ENCODE data around the gene MED7.
"Not testable (repeated sequence)": the region's sequence is repeated elsewhere in the genome, so short reads cannot be mapped to it uniquely, and the experiment has no call there.

The MED7 gene

DNA sequence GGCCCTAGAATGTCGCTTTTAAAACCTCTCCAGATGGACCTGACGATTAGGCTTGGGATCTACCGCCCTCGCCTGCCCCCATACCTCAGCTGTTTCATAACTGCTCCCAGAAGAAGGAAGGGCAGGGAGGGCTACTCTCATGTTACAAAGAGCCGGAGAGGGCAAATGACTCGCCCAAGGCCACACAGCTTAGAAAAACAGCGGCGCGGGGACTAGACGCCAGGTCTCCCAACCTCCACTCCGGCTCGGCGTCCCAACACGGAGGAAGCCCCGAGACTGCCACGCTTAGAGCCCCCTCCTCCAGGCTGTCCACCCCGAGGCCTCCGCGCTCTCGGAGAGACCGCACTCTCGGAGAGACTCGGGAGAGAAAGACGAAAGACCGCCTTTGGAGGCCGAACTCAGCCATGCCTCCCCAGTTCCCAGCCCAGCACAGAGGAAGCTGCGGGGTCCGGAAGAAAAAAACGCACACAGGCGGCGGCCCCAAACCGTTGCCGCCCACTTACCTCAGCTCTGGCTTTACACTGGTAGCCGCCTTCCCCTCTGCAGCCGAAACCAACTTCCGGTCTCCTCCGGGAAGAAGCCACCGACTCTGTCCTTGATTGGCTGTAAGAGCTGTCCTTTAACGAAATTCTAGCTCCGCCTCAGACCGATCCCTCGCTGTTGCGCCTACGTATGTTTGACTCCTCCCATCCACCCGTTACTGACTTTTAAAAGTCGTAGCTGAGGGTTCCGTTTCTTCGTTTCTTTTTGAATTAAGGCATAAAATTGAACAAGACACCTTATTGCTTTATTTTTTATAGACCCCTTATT is at the start of gene MED7:
Gene MED7, minus strand, starts transcription at position 549 of the 810 bp plus-strand sequence. CDS start 3,434 bp downstream, outside the sequence.
- peak; percentile 72 to 82 for DNase-seq (ENCODE audit: low read depth in 2 of 2)

DNA sequence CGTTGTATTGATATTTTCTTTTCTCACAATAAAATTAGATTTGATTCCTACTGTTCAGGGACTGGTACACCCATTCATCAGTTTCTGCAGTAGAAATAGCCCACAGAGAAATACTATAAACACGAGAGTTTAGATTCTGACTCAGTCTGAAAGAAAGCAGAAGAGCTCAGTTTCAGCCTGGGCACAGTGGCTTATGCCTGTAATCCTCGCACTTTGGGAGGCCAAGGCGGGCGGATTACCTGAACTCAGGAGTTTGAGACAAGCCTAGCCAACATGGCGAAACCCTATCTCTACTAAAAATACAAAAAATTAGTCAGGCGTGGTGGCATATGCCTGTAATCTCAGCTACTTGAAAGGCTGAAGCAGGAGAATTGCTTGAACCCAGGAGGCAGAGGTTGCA is 46.6 kb upstream of the MED7 start:
- DNase-seq (ENCODE audit: low read depth in 2 of 2): no peak

DNA sequence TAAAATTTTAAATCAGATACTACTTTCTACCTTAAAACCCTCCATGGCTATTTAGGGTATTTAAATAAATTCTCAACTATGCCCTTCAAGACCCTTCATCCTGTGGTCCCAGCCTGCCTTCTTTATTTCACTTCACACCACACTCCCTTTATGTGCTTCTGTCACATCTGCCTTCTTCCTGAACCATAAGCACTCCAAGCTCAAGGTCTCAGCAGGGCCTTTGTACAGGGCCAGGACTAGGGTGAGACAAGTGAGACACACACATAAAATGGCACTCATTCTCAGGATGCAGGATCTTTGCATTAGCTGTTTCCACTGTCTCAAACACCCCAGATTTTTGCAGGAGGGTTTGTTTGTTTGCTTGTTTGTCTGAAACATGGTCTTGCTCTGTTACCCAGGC is 45.6 kb upstream of the MED7 start:
- DNase-seq (ENCODE audit: low read depth in 2 of 2): no peak

- no peak for DNase-seq (ENCODE audit: low read depth in 2 of 2)
Observed at GRCh38 chr5:157187046-157187754, 44.5 kb upstream of the MED7 start.

GRCh38 chr5:157186309-157187045 is 43.8 kb upstream of the MED7 start:
- DNase-seq (ENCODE audit: low read depth in 2 of 2): no peak

- not testable (repeated sequence) for DNase-seq (ENCODE audit: low read depth in 2 of 2)
Observed at GRCh38 chr5:157185122-157185521, 42.5 kb upstream of the MED7 start.

GRCh38 chr5:157184117-157184670 is 41.5 kb upstream of the MED7 start:
- DNase-seq (ENCODE audit: low read depth in 2 of 2): no peak

GRCh38 chr5:157182143-157182757 is 39.6 kb upstream of the MED7 start:
- no peak for DNase-seq (ENCODE audit: low read depth in 2 of 2)

DNA sequence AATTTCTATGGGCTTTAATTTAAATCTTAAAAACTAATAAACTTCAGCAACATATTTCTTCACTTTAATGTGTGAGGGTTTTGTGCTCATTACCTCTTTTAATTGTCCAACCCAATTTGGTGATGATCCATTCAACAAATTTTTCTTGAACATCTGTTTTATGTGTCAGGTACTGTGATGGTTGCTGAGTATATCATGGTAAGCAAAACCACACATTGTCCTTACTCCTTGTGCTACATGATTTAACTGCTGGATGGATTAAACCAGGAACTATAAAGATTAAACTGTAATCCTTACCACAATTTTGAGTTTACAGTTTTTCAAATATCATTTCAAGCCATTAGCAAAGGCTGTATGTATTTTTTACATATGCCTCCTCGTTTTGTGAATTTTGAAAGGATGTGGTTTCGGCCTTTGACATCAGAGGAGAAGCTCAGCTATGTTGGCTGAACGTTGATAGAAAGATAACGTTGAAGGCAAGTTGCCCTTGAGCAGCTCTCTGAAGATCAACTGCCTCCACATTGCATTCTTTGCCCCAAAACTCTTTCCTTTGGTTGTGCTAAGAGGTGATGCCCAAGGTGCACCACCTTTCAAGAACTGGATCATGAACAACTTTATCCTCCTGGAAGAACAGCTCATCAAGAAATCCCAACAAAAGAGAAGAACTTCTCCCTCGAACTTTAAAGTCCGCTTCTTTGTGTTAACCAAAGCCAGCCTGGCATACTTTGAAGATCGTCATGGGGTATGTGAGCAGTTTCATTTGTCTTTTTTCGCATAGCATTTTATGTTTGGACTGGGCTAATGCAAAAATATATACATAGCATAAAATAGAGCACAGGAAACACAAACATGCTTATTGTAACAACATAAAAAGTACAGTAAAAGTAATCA is 38.0 kb upstream of the MED7 start, which contains the start of gene ITK:
Gene ITK, plus strand, starts transcription at position 467 of the 891 bp plus-strand sequence. Its CDS starts 138 bp downstream, at position 605.
- no peak for DNase-seq (ENCODE audit: low read depth in 2 of 2)

DNA sequence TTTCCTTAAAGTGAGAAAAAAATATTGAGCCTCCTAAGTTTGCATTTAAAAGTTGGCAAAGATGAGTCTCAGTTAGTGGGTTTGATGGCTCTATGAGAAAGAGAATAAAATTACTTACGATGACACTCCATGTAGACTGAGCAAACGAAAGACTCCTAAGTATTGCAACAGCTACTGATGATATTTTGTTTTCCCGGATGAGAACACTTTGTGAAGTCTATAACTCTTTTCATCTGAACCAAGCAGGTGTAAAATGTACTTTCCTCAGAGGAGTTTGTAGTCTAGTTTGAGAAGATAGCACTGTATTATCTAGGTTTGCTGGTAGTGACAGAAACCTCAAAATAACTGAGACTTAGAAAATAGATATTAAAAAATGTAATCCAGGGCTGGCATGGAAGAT is 36.3 kb upstream of the MED7 start:
- DNase-seq (ENCODE audit: low read depth in 2 of 2): no peak

DNA sequence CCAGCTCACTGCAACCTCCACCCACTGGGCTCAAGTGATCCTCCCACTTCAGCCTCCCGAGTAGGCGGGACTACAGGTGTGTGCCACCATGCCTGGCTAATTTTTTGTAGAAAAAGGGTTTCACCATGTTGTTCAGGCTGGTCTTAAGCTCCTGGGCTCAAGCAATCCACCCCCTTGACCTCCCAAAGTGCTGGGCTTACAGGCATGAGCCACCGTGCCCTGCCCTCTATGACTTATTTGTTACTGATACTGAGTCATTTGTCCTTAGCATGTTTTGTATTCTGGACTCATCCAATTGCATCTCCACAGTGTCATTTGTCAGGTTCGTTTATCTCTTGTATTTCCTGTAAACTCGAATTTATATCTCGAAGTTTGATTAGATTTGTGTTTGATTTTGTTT is 35.3 kb upstream of the MED7 start:
- DNase-seq (ENCODE audit: low read depth in 2 of 2): no peak

DNA sequence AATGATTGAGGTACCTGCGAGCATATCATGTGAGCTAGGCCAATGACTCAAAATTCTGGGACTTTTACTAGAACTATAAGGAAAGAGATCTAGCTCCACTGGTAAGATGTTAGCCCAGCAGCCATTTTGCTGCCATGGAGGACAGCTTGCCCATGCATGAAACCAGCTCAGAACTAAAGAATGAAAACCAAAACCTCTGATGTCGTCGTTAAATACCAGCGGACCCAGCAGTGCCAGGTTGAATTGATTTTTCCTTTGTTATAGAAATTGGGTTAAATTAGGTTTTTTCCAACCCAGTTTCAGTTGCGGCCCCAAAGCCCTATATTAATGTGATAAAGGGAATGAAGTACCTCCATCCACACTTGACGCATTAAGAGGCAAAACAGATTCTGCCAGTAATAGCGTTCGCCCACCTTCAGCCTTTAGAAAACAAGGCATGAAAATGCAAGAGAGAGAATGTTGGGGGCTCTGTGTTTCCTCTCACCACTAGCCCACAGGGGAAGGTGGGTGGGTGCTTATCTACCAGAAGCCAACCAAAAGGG is 32.5 kb upstream of the MED7 start:
- DNase-seq (ENCODE audit: low read depth in 2 of 2): no peak

GRCh38 chr5:157172403-157172802 is 29.7 kb upstream of the MED7 start:
- DNase-seq (ENCODE audit: low read depth in 2 of 2): peak; percentile 73 to 80

- no peak for DNase-seq (ENCODE audit: low read depth in 2 of 2)
Observed at GRCh38 chr5:157168286-157168685, 25.6 kb upstream of the MED7 start.

DNA sequence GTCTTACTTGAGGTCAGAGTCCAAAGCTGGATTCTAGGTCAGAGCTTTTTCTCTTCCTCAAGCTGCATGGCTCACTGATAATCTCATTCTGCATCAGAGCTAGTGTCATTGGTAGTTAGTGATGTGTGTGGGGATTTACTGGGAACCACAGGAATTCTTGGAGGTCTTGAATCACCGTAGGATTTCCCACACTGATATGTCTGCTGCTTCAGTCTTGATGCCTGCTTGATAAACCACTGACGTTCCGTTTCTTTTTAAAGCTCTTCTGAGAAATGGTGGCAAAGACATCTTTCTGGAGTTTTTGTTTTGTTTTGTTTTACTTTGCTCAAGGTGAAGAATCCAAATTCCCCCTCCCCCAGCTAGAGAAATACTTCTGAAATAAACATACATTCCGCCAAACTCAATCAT is 24.6 kb upstream of the MED7 start:
- no peak for DNase-seq (ENCODE audit: low read depth in 2 of 2)

DNA sequence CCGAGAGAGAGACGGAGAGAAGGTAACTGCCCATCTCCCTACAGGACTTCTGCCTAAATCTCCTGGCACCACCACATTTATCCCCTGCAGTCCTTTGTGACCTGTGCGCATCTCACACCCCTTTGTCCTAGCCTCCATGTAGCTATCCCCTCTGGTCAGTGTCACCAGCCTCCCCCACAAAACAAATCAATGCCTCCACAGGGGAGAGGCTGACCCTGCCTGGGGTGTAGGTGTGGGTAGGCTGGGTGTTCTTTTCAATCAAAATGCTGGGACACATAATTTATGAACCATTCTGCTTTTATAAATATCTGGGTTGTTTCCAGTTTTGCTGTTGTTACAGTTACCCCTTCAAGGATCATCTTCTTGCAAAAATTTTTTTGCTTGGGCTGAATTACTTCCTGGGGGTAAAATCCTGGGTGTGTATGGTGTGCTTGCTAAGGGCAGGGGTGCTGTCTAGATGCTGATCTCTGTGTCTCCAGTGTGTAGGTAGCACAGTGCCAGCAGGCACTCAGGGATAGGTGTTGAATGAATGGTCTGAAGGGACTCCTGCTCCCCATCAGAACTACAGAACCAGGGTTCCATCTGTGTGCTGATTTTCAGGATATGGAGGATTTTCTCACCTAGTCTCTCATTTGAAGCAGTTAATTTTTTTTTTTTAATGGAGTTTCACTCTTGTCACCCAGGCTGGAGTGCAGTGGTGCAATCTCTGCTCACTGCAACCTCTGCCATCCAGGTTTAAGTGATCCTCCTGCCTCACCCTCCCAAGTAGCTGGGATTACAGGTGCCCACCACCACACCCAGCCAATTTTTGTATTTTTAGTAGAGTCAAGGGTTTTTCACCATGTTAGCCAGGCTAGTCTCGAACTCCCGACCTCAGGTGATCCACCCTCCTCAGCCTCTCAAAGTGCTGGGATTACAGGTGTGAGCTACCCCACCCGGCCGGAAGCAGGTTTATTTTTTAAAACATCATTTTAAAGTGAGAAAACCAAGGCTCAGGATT is 23.8 kb upstream of the MED7 start, which contains the start of gene GARIN3:
Gene GARIN3, minus strand, starts transcription at position 51 of the 1,000 bp plus-strand sequence. CDS start 96 bp downstream, outside the sequence.
- DNase-seq (ENCODE audit: low read depth in 2 of 2): no peak

- no peak for DNase-seq (ENCODE audit: low read depth in 2 of 2)
Observed at GRCh38 chr5:157165668-157166067, 23.0 kb upstream of the MED7 start.

- no peak for DNase-seq (ENCODE audit: low read depth in 2 of 2)
Observed at GRCh38 chr5:157165261-157165660, 22.6 kb upstream of the MED7 start.

- no peak for DNase-seq (ENCODE audit: low read depth in 2 of 2)
Observed at GRCh38 chr5:157164521-157164920, 21.9 kb upstream of the MED7 start.
